ENCODE data around the gene FKBP15.
A peak's percentile ranks its signal among the peaks of the same experiment; 100 is the strongest.
"Not testable (repeated sequence)": the region's sequence is repeated elsewhere in the genome, so short reads cannot be mapped to it uniquely, and the experiment has no call there.

Gene FKBP15

GRCh38 chr9:113148781-113149510, 72.1 kb downstream of the FKBP15 start:
- DNase-seq (ENCODE audit: low spot score) = no peak

GRCh38 chr9:113148372-113148705, 72.7 kb downstream of the FKBP15 start:
- no peak for DNase-seq (ENCODE audit: low spot score)

GRCh38 chr9:113143432-113144227, 77.4 kb downstream of the FKBP15 start:
- DNase-seq (ENCODE audit: low spot score) = no peak

GRCh38 chr9:113140896-113141295, 80.2 kb downstream of the FKBP15 start:
- not testable (repeated sequence) for DNase-seq (ENCODE audit: low spot score)

- DNase-seq (ENCODE audit: low spot score) = no peak
Measured at GRCh38 chr9:113139953-113140352, 81.1 kb downstream of the FKBP15 start.

- DNase-seq (ENCODE audit: low spot score) = peak; percentile 100
Measured at GRCh38 chr9:113139225-113139829, 81.8 kb downstream of the FKBP15 start.

- DNase-seq (ENCODE audit: low spot score) = no peak
Measured at GRCh38 chr9:113138760-113139159, 82.3 kb downstream of the FKBP15 start.

GRCh38 chr9:113137196-113138168, 83.6 kb downstream of the FKBP15 start:
- DNase-seq (ENCODE audit: low spot score) = no peak

- DNase-seq (ENCODE audit: low spot score) = peak; percentile 81
Measured at GRCh38 chr9:113131689-113132151, 89.4 kb downstream of the FKBP15 start.

- DNase-seq (ENCODE audit: low spot score) = no peak
Measured at GRCh38 chr9:113129884-113130283, 91.2 kb downstream of the FKBP15 start.

- DNase-seq (ENCODE audit: low spot score) = no peak
Measured at GRCh38 chr9:113129466-113129865, 91.6 kb downstream of the FKBP15 start.

- no peak for DNase-seq (ENCODE audit: low spot score)
Measured at GRCh38 chr9:113125386-113126035, 95.6 kb downstream of the FKBP15 start.

- DNase-seq (ENCODE audit: low spot score) = not testable (repeated sequence)
Measured at GRCh38 chr9:113118829-113119228, 102.2 kb downstream of the FKBP15 start.

All from pons (tissue), 1 donor.